GM23338 (cell line): ENCODE results near the gene CYP46A1. TPM values are rescaled to one million over a fixed set of nuclear protein-coding genes. Genes with fewer than 3 reads are reported as not detected.

Source experiments
- ATAC-seq: fragments of 200-7000 bp; cut with Tn5 transposase; 3 replicates; pipeline ENCODE4 v1.9.1; 2020
- DNase-seq: peaks from one replicate; pipeline ENCODE4 v3.0.0-alpha.2; 2015; ENCODE audit warnings: low spot score
- H2AFZ ChIP-seq: fragments of 200-600 bp; sonication (generic); 2 replicates; pipeline ENCODE4 v1.8.0; 2016; ENCODE audit warnings: antibody characterized with exemption, mild to moderate bottlenecking, moderate library complexity
- H3F3A ChIP-seq: fragments of 200-600 bp; sonication (generic); replicated peaks from 2 replicates; pipeline ENCODE4 v1.8.0; 2017; ENCODE audit warnings: antibody characterized with exemption, mixed run types, low read depth
- H3K27ac ChIP-seq: fragments of 200-600 bp; sonication (generic); 2 replicates; pipeline ENCODE4 v1.6.1; 2016; ENCODE audit warnings: low read depth
- H3K27me3 ChIP-seq: fragments of 200-600 bp; sonication (generic); 2 replicates; pipeline ENCODE4 v1.8.0; 2016; ENCODE audit warnings: mild to moderate bottlenecking, mixed run types, moderate library complexity; ENCODE audit not compliant: insufficient read depth
- H3K36me3 ChIP-seq: fragments of 200-600 bp; sonication (generic); 2 replicates; pipeline ENCODE4 v1.8.0; 2016; ENCODE audit warnings: mild to moderate bottlenecking; ENCODE audit not compliant: insufficient read depth
- H3K4me1 ChIP-seq: fragments of 200-600 bp; sonication (generic); 2 replicates; pipeline ENCODE4 v1.8.0; 2016; ENCODE audit warnings: mild to moderate bottlenecking, moderate library complexity; ENCODE audit not compliant: insufficient read depth
- H3K4me2 ChIP-seq: fragments of 200-600 bp; sonication (generic); 2 replicates; pipeline ENCODE4 v1.7.1; 2017; ENCODE audit warnings: mixed run types
- H3K4me3 ChIP-seq: fragments of 200-600 bp; sonication (generic); 2 replicates; pipeline ENCODE4 v1.6.1; 2016; ENCODE audit warnings: mixed run types
- H3K79me2 ChIP-seq: fragments of 200-600 bp; sonication (generic); replicated peaks from 2 replicates; pipeline ENCODE4 v1.8.0; 2017; ENCODE audit warnings: mild to moderate bottlenecking; ENCODE audit not compliant: insufficient read depth
- H3K9me2 ChIP-seq: fragments of 200-600 bp; sonication (generic); 2 replicates; pipeline ENCODE4 v1.8.0; 2017; ENCODE audit not compliant: insufficient read depth
- H4K20me1 ChIP-seq: fragments of 200-600 bp; sonication (generic); replicated peaks from 2 replicates; pipeline ENCODE4 v1.8.0; 2017; ENCODE audit warnings: mild to moderate bottlenecking; ENCODE audit not compliant: insufficient read depth
- H3K27ac Mint-ChIP-seq: 2 replicates; pipeline ENCODE4 v1.8.0; 2020; ENCODE audit warnings: inconsistent platforms, mild to moderate bottlenecking, moderate library complexity, mixed read lengths
- H3K27me3 Mint-ChIP-seq: 3 replicates; pipeline ENCODE4 v1.8.0; 2022; ENCODE audit warnings: low read depth, mild to moderate bottlenecking, moderate library complexity, mixed read lengths, inconsistent platforms; ENCODE audit not compliant: insufficient read depth, poor library complexity
- H3K36me3 Mint-ChIP-seq: 3 replicates; pipeline ENCODE4 v1.8.0; 2021; ENCODE audit warnings: low read depth, mild to moderate bottlenecking, inconsistent platforms, moderate library complexity, mixed read lengths
- H3K4me1 Mint-ChIP-seq: 3 replicates; pipeline ENCODE4 v1.8.0; 2020; ENCODE audit warnings: mild to moderate bottlenecking, inconsistent platforms, mixed read lengths
- H3K4me3 Mint-ChIP-seq: 3 replicates; pipeline ENCODE4 v1.8.0; 2021; ENCODE audit warnings: moderate library complexity, mild to moderate bottlenecking, inconsistent platforms, mixed read lengths
- H3K9me3 Mint-ChIP-seq: 3 replicates; pipeline ENCODE4 v1.8.0; 2020; ENCODE audit warnings: moderate library complexity, mild to moderate bottlenecking, inconsistent platforms, mixed read lengths
- CTCF ChIP-seq, 2 experiments: fragments of 200-600 bp in 1 of 2; sonication (generic) in 1 of 2; conservative IDR thresholded peaks; 2 replicates each; pipeline versions ENCODE4 v1.5.1 to v1.6.1; 2016 to 2017; ENCODE audit warnings: antibody characterized with exemption in 2 of 2, low read depth in 2 of 2, mild to moderate bottlenecking in 2 of 2, moderate library complexity in 1 of 2
- NANOG ChIP-seq: IDR thresholded peaks from 2 replicates; pipeline ENCODE4 v1.6.1; 2016; ENCODE audit warnings: antibody characterized with exemption, borderline replicate concordance
- POLR2AphosphoS5 ChIP-seq: IDR thresholded peaks from 2 replicates; pipeline ENCODE4 v1.6.1; 2016; ENCODE audit warnings: antibody characterized with exemption, low read depth
- STAT1 ChIP-seq: IDR thresholded peaks from one replicate; pipeline ENCODE4 v1.6.1; 2016; ENCODE audit warnings: antibody characterized with exemption; ENCODE audit not compliant: unreplicated experiment
- polyA plus RNA-seq: library from polyadenylated mRNA; unstranded; fragments of >200 nt; fragmentation: Nextera tagmentation; extraction: Ambion mirVana; gene quantifications from 2 replicates; pipeline ENCODE4 v1.2.1, GENCODE V29; 2016
- total RNA-seq: library from RNA; depleted of rRNA; stranded (reverse); fragments of >200 nt; shearing (Covaris generic); gene quantifications from 2 replicates; pipeline ENCODE4 v1.2.3, GENCODE V29; 2014
- TF ChIP-seq, protein P1 (sequence below): fragments of 250-450 bp; sonication (Bioruptor Pico); IDR thresholded peaks from 2 replicates; pipeline ENCODE4 v1.5.0; 2020; ENCODE audit warnings: mild to moderate bottlenecking, moderate library complexity

Gene CYP46A1
- total and polyA plus RNA-seq, 2 experiments from 2014 or later = 0.59 to 0.66 TPM

DNA sequence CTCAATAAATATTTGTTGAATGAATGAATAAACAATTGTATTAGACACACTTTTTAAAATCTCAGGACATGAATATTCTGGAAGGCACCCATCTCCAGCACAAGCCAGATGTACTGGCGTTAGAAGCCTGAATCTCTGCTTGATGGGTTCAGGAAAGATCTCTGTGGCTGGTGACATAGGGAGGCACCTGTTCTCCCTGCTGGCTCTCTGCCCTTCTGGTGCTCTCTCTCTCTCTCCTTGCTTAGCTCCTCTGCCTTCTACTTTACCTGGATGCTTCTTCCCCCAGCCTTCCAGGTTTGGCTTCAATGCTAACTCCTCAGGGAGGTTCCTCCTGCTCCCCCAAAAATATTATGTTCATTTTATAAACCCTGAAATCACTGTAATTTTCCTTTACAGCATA, 1.5 kb downstream of the CYP46A1 start:
- Mint-ChIP-seq H3K27ac (no peak overlapping the region), H3K36me3 (no peaks in the 10 kb centered on the region; the same call in 2 of the 3 replicates), H3K27me3 (peaks cover 15% of the 10 kb centered on the region), H3K4me1 (peaks cover 34% of the 10 kb centered on the region), H3K9me3 (no peaks in the 10 kb centered on the region), H3K4me3 (peak overlapping the region; percentile 67)
- H3K27me3 ChIP-seq = no peaks in the 10 kb centered on the region
- peaks cover 11% of the 10 kb centered on the region for H3K4me1 ChIP-seq
- no peak for ATAC-seq
- H4K20me1 ChIP-seq = no peaks in the 10 kb centered on the region
- TF ChIP-seq STAT1 (no peak), NANOG (no peak), CTCF (conservative IDR thresholded peaks at IDR 0.05; ENCODE audit: low read depth in 2 of 2) (no peak), POLR2AphosphoS5 (no peak)
- H2AFZ ChIP-seq = no peak overlapping the region
- H3K4me3 ChIP-seq = no peak overlapping the region
- no peaks in the 10 kb centered on the region for H3K9me2 ChIP-seq
- H3K79me2 ChIP-seq = no peaks in the 10 kb centered on the region
- H3F3A ChIP-seq = no peaks in the 10 kb centered on the region
- H3K36me3 ChIP-seq = no peaks in the 10 kb centered on the region
- no peak for DNase-seq
- H3K27ac ChIP-seq = no peak overlapping the region
- H3K4me2 ChIP-seq = no peak overlapping the region

- H3K27me3 ChIP-seq = no peaks in the 10 kb centered on the region
- H3K27me3 Mint-ChIP-seq = peaks cover 15% of the 10 kb centered on the region
- no peak overlapping the region; the same call in 2 of the 3 replicates for H3K4me3 Mint-ChIP-seq
- H3K9me3 Mint-ChIP-seq = no peaks in the 10 kb centered on the region
- peaks cover 34% of the 10 kb centered on the region for H3K4me1 Mint-ChIP-seq
- H3K4me3 ChIP-seq = no peak overlapping the region
- no peak overlapping the region for H3K27ac Mint-ChIP-seq
- TF ChIP-seq, protein P1, sequence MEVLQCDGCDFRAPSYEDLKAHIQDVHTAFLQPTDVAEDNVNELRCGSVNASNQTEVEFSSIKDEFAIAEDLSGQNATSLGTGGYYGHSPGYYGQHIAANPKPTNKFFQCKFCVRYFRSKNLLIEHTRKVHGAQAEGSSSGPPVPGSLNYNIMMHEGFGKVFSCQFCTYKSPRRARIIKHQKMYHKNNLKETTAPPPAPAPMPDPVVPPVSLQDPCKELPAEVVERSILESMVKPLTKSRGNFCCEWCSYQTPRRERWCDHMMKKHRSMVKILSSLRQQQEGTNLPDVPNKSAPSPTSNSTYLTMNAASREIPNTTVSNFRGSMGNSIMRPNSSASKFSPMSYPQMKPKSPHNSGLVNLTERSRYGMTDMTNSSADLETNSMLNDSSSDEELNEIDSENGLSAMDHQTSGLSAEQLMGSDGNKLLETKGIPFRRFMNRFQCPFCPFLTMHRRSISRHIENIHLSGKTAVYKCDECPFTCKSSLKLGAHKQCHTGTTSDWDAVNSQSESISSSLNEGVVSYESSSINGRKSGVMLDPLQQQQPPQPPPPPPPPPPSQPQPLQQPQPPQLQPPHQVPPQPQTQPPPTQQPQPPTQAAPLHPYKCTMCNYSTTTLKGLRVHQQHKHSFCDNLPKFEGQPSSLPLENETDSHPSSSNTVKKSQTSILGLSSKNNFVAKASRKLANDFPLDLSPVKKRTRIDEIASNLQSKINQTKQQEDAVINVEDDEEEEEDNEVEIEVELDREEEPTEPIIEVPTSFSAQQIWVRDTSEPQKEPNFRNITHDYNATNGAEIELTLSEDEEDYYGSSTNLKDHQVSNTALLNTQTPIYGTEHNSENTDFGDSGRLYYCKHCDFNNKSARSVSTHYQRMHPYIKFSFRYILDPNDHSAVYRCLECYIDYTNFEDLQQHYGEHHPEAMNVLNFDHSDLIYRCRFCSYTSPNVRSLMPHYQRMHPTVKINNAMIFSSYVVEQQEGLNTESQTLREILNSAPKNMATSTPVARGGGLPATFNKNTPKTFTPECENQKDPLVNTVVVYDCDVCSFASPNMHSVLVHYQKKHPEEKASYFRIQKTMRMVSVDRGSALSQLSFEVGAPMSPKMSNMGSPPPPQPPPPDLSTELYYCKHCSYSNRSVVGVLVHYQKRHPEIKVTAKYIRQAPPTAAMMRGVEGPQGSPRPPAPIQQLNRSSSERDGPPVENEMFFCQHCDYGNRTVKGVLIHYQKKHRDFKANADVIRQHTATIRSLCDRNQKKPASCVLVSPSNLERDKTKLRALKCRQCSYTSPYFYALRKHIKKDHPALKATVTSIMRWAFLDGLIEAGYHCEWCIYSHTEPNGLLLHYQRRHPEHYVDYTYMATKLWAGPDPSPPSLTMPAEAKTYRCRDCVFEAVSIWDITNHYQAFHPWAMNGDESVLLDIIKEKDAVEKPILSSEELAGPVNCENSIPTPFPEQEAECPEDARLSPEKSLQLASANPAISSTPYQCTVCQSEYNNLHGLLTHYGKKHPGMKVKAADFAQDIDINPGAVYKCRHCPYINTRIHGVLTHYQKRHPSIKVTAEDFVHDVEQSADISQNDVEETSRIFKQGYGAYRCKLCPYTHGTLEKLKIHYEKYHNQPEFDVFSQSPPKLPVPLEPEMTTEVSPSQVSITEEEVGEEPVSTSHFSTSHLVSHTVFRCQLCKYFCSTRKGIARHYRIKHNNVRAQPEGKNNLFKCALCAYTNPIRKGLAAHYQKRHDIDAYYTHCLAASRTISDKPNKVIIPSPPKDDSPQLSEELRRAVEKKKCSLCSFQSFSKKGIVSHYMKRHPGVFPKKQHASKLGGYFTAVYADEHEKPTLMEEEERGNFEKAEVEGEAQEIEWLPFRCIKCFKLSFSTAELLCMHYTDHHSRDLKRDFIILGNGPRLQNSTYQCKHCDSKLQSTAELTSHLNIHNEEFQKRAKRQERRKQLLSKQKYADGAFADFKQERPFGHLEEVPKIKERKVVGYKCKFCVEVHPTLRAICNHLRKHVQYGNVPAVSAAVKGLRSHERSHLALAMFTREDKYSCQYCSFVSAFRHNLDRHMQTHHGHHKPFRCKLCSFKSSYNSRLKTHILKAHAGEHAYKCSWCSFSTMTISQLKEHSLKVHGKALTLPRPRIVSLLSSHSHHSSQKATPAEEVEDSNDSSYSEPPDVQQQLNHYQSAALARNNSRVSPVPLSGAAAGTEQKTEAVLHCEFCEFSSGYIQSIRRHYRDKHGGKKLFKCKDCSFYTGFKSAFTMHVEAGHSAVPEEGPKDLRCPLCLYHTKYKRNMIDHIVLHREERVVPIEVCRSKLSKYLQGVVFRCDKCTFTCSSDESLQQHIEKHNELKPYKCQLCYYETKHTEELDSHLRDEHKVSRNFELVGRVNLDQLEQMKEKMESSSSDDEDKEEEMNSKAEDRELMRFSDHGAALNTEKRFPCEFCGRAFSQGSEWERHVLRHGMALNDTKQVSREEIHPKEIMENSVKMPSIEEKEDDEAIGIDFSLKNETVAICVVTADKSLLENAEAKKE (CRISPR knock-in tag) = no peak
- H3K9me2 ChIP-seq = no peaks in the 10 kb centered on the region
- DNase-seq = no peak
- no peaks in the 10 kb centered on the region for H4K20me1 ChIP-seq
- no peaks in the 10 kb centered on the region; the same call in 2 of the 3 replicates for H3K36me3 Mint-ChIP-seq
- peaks cover 11% of the 10 kb centered on the region for H3K4me1 ChIP-seq
- no peaks in the 10 kb centered on the region for H3K36me3 ChIP-seq
- no peaks in the 10 kb centered on the region for H3F3A ChIP-seq
- H3K4me2 ChIP-seq = no peak overlapping the region
- ATAC-seq = no peak
- H3K27ac ChIP-seq = no peak overlapping the region
- no peaks in the 10 kb centered on the region for H3K79me2 ChIP-seq
- no peak overlapping the region for H2AFZ ChIP-seq
Observed at GRCh38 chr14:99686557-99687283, 2.6 kb downstream of the CYP46A1 start.
